SHP77 treated with DMSO at 0.1 percent for 48 hours (cell line): ENCODE data around the gene DUSP28.
"Not testable (repeated sequence)": the region's sequence is repeated elsewhere in the genome, so short reads cannot be mapped to it uniquely, and the experiment has no call there.

Source experiments
- DNase-seq: peaks from one replicate; lab custom pipeline; 2025; lab: John Stamatoyannopoulos, UW

DUSP28 gene

GRCh38 chr2:240527153-240527750 lies 32.9 kb upstream of the DUSP28 start:
- DNase-seq = no peak

GRCh38 chr2:240528406-240529040 lies 31.6 kb upstream of the DUSP28 start:
- no peak for DNase-seq

GRCh38 chr2:240529344-240529999 lies 30.7 kb upstream of the DUSP28 start:
- no peak for DNase-seq

- DNase-seq = no peak
Observed at GRCh38 chr2:240530181-240530580, 30.0 kb upstream of the DUSP28 start.

GRCh38 chr2:240531038-240531437 lies 29.1 kb upstream of the DUSP28 start:
- no peak for DNase-seq

GRCh38 chr2:240532031-240532775 lies 28.0 kb upstream of the DUSP28 start:
- DNase-seq = no peak

GRCh38 chr2:240538031-240538780 lies 22.0 kb upstream of the DUSP28 start:
- no peak for DNase-seq

- DNase-seq = not testable (repeated sequence)
Observed at GRCh38 chr2:240539101-240539500, 21.1 kb upstream of the DUSP28 start.

GRCh38 chr2:240539906-240540305 lies 20.3 kb upstream of the DUSP28 start:
- DNase-seq = no peak

GRCh38 chr2:240551288-240551687 lies 8.9 kb upstream of the DUSP28 start:
- DNase-seq = no peak

- no peak for DNase-seq
Observed at GRCh38 chr2:240551811-240552210, 8.3 kb upstream of the DUSP28 start.

- no peak for DNase-seq
Observed at GRCh38 chr2:240553956-240554480, 6.1 kb upstream of the DUSP28 start.

- no peak for DNase-seq
Observed at GRCh38 chr2:240554767-240555493, 5.2 kb upstream of the DUSP28 start.

GRCh38 chr2:240555541-240556250 lies 4.5 kb upstream of the DUSP28 start:
- DNase-seq = no peak

GRCh38 chr2:240556553-240557100 lies 3.5 kb upstream of the DUSP28 start:
- no peak for DNase-seq

GRCh38 chr2:240557101-240557751 lies 2.9 kb upstream of the DUSP28 start:
- DNase-seq = no peak

GRCh38 chr2:240557808-240558207 lies 2.3 kb upstream of the DUSP28 start, which contains the start of gene ANKMY1:
Gene ANKMY1 (minus strand): TSS chr2:240557988. CDS start chr2:240557335, 653 bp downstream.
- DNase-seq = no peak

GRCh38 chr2:240558236-240558761 lies 1.9 kb upstream of the DUSP28 start:
- no peak for DNase-seq

GRCh38 chr2:240559286-240559685 lies 871 bp upstream of the DUSP28 start:
- no peak for DNase-seq
